GM21619 (cell line): Measurements from ENCODE around the gene RRP15.
"Not testable (repeated sequence)": the region's sequence is repeated elsewhere in the genome, so short reads cannot be mapped to it uniquely, and the experiment has no call there.

Source experiments
- ATAC-seq: cut with Tn5 transposase; IDR thresholded peaks from one replicate; pipeline ENCODE4 v1.9.1; 2021; ENCODE audit not compliant: unreplicated experiment

RRP15 gene

GRCh38 chr1:218296162-218296561 is 11.1 kb downstream of the RRP15 start:
- no peak for ATAC-seq

DNA sequence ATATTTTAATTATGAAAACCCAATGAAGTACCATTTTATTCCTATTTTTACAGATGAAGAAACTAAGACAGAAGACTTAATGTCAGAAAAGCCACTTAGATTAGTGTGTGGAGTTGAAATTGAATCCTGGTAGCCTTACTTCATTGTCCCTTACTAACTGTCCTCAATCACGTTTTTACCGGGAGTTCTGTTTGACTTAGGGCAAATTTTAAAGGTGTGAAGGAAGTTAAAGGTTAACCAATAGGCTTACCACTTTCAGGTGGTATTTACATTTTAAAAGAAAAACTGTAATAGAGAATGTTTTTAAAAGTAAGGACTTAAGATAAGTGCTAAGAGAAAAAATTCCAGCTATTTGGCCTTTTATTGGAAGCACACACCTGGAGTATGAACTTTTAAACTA is 12.4 kb downstream of the RRP15 start:
- ATAC-seq, result no peak

DNA sequence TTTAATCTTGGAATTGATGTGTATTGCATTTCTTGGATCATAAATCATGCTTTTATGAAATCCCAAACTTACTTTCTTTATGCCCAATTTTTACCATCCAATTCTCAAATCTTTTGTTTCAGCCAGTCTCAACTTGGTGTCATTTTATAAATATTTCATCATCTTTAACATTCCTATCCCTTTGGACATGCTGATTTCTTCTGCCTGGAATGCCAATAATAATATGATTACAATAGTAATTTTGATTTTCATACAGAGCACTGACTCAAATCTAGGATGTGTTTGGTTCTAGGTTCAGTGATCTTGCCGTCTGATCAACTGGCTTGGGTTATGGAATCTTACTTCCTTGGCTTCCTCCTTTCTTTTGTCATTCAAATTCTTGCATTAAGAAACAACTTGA is 12.8 kb downstream of the RRP15 start:
- ATAC-seq, result no peak

DNA sequence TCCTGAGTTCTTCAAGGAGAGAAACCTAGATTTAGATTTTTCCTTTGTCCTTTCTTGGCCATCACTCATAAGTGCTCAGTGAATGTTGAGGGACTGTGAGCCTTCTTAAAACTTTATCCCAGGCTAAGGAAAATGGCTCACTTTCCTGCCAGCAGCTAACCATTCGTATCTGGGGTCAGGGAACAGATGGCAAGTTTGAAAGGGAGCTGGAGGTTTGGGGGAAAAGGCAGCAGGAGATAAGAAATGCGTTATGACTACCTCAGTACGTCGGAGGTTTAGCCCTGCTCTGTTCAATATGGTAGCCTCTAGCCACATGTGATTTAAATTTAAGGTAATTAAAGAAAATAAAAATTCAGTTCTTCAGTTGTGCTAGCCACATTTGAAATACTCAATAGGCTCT is 13.3 kb downstream of the RRP15 start:
- ATAC-seq, result no peak

GRCh38 chr1:218299416-218299815 is 14.3 kb downstream of the RRP15 start:
- ATAC-seq, result no peak

GRCh38 chr1:218301217-218301616 is 16.1 kb downstream of the RRP15 start:
- ATAC-seq, result no peak

DNA sequence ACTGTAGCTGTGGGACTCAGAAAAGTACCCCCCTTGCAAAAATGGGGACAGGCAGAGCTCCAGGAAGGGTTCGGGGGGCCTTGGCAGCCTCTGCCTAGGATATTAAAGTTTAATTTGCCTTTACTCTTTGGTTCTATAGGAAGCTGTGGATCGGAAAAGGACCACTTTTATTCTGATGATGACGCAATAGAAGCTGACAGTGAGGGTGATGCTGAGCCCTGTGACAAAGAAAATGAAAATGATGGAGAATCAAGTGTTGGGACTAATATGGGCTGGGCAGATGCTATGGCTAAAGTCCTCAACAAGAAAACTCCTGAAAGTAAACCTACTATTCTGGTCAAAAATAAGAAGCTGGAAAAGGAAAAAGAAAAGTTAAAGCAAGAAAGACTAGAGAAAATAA is 17.1 kb downstream of the RRP15 start:
- ATAC-seq, result no peak

- no peak for ATAC-seq
Observed at GRCh38 chr1:218303176-218303879, 18.2 kb downstream of the RRP15 start.

GRCh38 chr1:218304281-218305039 is 19.4 kb downstream of the RRP15 start:
- ATAC-seq, result no peak

- no peak for ATAC-seq
Observed at GRCh38 chr1:218305472-218306064, 20.5 kb downstream of the RRP15 start.

DNA sequence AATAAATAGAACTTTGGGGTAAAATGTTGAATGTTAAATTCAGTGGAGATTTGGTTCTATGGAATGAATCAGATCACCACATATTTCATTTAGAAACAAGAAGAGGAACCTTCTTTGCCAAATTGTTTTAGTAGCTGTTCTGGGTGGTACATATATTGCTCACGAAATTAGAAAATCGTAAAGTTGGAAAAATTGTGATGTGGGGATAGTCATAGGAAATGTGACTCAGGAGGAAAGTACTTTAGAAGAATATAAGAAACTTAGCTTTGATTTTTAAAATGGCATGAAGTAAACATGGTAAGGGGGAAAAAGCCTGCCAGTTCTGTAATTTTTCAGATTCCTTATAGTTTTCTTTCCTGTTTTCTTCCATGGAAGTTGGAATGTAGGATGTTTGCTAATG is 27.4 kb downstream of the RRP15 start:
- no peak for ATAC-seq

GRCh38 chr1:218314316-218314715 is 29.2 kb downstream of the RRP15 start:
- no peak for ATAC-seq

- ATAC-seq, result no peak
Observed at GRCh38 chr1:218315638-218316037, 30.5 kb downstream of the RRP15 start.

DNA sequence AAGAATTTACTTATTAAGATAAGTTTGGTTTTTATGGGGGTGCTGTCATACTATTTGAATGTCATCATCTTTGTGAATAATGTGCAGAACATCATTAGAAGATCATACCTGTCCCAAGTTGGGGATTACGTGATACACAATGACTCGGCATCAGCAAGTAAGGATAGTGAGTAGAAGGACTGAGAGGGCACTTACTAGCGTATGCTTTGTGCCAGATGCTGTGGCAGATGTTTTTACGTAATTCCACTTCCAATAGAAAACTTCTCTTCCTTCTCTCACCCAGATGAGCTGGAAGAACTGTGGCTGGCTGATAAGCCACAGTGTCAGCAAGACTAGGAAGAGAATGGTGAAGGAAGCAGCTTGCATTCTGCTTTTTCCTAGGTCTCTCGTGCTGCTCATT is 32.0 kb downstream of the RRP15 start:
- ATAC-seq, result no peak

DNA sequence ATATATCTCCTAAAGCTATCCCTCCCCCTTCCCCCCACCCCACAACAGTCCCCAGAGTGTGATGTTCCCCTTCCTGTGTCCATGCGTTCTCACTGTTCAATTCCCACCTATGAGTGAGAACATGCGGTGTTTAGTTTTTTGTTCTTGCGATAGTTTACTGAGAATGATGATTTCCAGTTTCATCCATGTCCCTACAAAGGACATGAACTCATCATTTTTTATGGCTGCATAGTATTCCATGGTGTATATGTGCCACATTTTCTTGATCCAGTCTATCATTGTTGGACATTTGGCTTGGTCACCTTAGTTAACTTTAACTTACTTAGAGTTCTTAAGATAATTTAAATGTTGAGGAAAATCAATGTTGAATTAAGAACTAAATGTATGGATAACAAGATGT is 35.1 kb downstream of the RRP15 start:
- not testable (repeated sequence) for ATAC-seq

DNA sequence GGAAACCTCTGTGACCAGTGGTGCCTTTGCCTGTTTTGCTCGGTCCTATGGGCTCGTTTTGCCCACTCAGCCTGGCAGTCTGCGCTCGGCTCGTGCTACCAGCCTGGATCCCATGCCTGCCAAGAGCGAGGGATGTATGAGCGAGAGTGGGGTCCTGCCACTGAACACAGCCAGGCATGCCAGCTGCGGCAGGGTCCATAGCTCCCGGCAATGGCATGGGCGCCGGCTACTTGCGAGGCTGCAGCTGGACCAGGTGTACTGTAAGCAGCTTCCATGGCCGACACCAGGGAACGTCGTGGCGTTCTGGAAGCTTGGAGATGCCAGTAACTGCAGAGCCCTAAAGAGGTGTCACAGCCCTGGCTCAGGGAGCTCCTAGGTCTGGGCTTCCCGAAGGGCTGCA is 37.7 kb downstream of the RRP15 start:
- ATAC-seq, result no peak

DNA sequence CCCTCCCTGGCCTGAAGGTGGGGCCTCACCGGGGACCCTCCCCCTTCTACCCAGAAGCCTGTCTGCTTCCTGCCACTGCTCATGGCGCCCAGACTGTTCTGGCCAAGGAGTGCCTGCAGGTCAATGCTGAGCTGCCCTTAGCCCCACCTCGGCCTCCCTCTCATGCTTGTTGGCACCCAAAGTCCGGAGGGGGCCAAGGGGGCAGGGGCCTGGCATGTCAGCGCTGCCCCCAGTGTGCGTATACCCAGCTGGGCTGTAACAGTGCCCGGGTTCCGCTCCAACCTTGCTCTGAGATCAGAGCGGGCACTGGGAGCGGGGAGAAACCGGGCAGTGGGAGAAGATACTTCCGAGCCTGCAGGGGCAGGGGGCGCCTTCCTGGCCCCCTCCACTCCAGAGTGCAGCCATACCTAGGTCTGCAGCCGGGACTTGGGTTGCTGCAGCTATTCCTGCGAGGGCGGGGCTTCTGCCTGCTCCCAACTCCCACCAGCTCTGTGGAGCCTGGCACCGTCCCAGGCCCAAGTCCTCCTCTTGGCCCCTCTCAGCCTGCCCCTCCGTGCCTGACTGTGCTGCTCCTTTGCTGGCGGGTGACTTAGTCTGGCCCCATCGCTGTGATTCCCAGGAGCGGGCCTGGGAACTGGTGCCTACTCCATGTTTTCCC is 38.6 kb downstream of the RRP15 start:
- no peak for ATAC-seq

- no peak for ATAC-seq
Observed at GRCh38 chr1:218324226-218324580, 39.1 kb downstream of the RRP15 start.

GRCh38 chr1:218328769-218329168 is 43.7 kb downstream of the RRP15 start:
- ATAC-seq, result no peak

DNA sequence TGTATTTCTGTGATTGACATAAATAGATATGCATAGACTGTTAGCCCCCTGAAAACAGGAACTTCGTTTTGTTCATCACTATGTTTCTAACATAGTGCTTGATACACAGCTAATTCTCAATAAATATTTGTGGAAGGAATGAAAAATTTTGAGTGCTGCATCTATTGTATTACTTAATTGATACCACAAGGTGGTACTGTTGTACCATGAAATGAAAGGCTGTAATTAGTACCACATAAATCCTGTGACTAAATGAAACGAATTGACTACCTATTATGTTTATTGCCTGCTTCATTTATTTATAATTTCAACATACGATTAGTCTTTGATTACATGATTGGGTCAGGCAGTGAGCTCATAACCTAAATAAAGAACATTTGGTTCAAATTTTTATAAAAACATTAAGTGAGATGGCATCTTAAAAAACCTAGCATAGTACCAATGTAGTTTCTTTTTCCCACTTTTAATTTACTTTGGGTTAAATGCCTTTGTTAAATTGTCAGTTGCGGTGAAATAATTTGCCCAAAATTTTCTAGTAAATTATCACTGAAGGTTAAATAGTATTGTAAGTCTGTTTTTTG is 45.0 kb downstream of the RRP15 start:
- ATAC-seq, result peak; percentile 74

DNA sequence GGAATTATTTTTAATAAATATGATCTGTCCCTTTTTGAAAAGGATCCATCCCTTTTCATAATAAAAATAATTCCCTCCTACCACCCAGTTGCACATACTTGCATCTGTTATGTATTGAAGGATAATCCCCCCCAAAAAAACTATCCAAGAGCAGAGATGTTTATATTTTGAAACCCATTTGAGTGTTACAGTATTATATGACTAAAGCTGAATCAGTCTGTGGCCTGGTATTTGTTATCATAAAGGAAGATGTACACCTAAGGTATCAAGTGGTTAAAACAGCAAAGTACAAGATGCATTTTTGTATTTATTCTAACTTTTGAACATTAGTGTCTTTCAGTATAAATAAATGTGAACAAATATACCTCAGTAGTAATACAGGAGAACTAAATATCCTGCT is 47.3 kb downstream of the RRP15 start:
- ATAC-seq, result no peak
